Liver (tissue), 9 donors: ENCODE data around the gene PTPN2. TPM values are rescaled to one million over a fixed set of nuclear protein-coding genes. Genes with fewer than 3 reads are reported as not detected.

Experiments used
- DNase-seq: peaks from one replicate; pipeline ENCODE4 v3.0.0-alpha.2; 2017; ENCODE audit warnings: low spot score
- H3K27ac ChIP-seq, 2 donors: one replicate each; pipeline ENCODE4 v1.7.0; 2013; ENCODE audit warnings: inconsistent platforms in 2 of 2, low read length in 2 of 2, control low read depth in 1 of 2, low read depth in 1 of 2, mild to moderate bottlenecking in 1 of 2
- H3K27me3 ChIP-seq, 4 donors: one replicate each; pipeline versions ENCODE4 v1.6.1 to v1.7.0; 2013; ENCODE audit warnings: low read length in 3 of 4, inconsistent platforms in 1 of 4, mild to moderate bottlenecking in 1 of 4, moderate library complexity in 1 of 4; ENCODE audit not compliant: control insufficient read depth in 4 of 4, insufficient read depth in 4 of 4
- H3K36me3 ChIP-seq, 4 donors: one replicate each; pipeline versions ENCODE4 v1.6.1 to v1.7.0; 2013; ENCODE audit warnings: low read length in 3 of 4, mild to moderate bottlenecking in 3 of 4, low read depth in 1 of 4, moderate library complexity in 1 of 4; ENCODE audit not compliant: control insufficient read depth in 4 of 4, insufficient read depth in 3 of 4
- H3K4me1 ChIP-seq, 4 donors: one replicate each; pipeline versions ENCODE4 v1.6.1 to v1.7.0; 2013; ENCODE audit warnings: low read length in 3 of 4, mild to moderate bottlenecking in 3 of 4, moderate library complexity in 1 of 4; ENCODE audit not compliant: control insufficient read depth in 4 of 4, insufficient read depth in 4 of 4
- H3K4me3 ChIP-seq, 3 donors: one replicate each; pipeline versions ENCODE4 v1.6.1 to v1.7.0; 2013; ENCODE audit warnings: low read length in 3 of 3, control low read depth in 1 of 3, low read depth in 1 of 3, mild to moderate bottlenecking in 1 of 3
- H3K9ac ChIP-seq, 2 donors: one replicate each; pipeline ENCODE4 v1.7.0; 2013; ENCODE audit warnings: low read length in 2 of 2, mild to moderate bottlenecking in 2 of 2, moderate library complexity in 2 of 2, control low read depth in 1 of 2, low read depth in 1 of 2
- H3K9me3 ChIP-seq, 4 donors: one replicate each; pipeline versions ENCODE4 v1.6.1 to v1.7.0; 2013; ENCODE audit warnings: low read length in 3 of 4; ENCODE audit not compliant: control insufficient read depth in 4 of 4
- EGR1 ChIP-seq, 2 donors: IDR thresholded peaks; 2 replicates each; pipeline ENCODE4 v1.6.1; 2016 to 2018; ENCODE audit warnings: antibody characterized with exemption in 2 of 2, low read depth in 2 of 2
- FOXA1 ChIP-seq: IDR thresholded peaks from 2 replicates; pipeline ENCODE4 v1.6.1; 2016; ENCODE audit warnings: antibody characterized with exemption
- FOXA2 ChIP-seq: IDR thresholded peaks from 2 replicates; pipeline ENCODE4 v1.6.1; 2016; ENCODE audit warnings: antibody characterized with exemption
- GABPA ChIP-seq, 2 donors: IDR thresholded peaks in 1 of 2; conservative IDR thresholded peaks in 1 of 2; 2 replicates each; pipeline ENCODE4 v1.6.1; 2016; ENCODE audit warnings: antibody characterized with exemption in 2 of 2, mild to moderate bottlenecking in 1 of 2, moderate library complexity in 1 of 2
- HNF4A ChIP-seq, 2 donors: conservative IDR thresholded peaks; 2 replicates each; pipeline ENCODE4 v1.6.1; 2016; ENCODE audit warnings: antibody characterized with exemption in 2 of 2, mild to moderate bottlenecking in 2 of 2
- HNF4G ChIP-seq: IDR thresholded peaks from 2 replicates; pipeline ENCODE4 v1.6.1; 2016; ENCODE audit warnings: antibody characterized with exemption
- JUND ChIP-seq, 2 donors: IDR thresholded peaks; 2 replicates each; pipeline ENCODE4 v1.6.1; 2016; ENCODE audit warnings: antibody characterized with exemption in 2 of 2
- NR2F2 ChIP-seq: IDR thresholded peaks from 2 replicates; pipeline ENCODE4 v1.6.1; 2016; ENCODE audit warnings: antibody characterized with exemption
- RAD21 ChIP-seq, 2 donors: IDR thresholded peaks; 2 replicates each; pipeline ENCODE4 v1.6.1; 2016; ENCODE audit warnings: antibody characterized with exemption in 2 of 2, mild to moderate bottlenecking in 2 of 2
- RXRA ChIP-seq, 2 donors: IDR thresholded peaks; 2 replicates each; pipeline ENCODE4 v1.6.1; 2017 to 2018; ENCODE audit warnings: antibody characterized with exemption in 2 of 2, mild to moderate bottlenecking in 1 of 2
- SP1 ChIP-seq: IDR thresholded peaks from 2 replicates; pipeline ENCODE4 v1.6.1; 2018; ENCODE audit warnings: antibody characterized with exemption, mild to moderate bottlenecking
- TAF1 ChIP-seq: conservative IDR thresholded peaks from 2 replicates; pipeline ENCODE4 v1.6.1; 2016; ENCODE audit warnings: antibody characterized with exemption, mild to moderate bottlenecking
- YY1 ChIP-seq: IDR thresholded peaks from 2 replicates; pipeline ENCODE4 v1.6.1; 2016; ENCODE audit warnings: antibody characterized with exemption, mild to moderate bottlenecking
- WGBS: extraction: QIAGEN DNeasy Blood & Tissue Kit; methylation state at CpG from one replicate; pipeline ENCODE4 v1.1.7; 2013; 5-methylcytosine and 5-hydroxymethylcytosine counted together
- polyA plus RNA-seq, 2 donors: library from polyadenylated mRNA; stranded (reverse) in 1 of 2; unstranded in 1 of 2; fragments of 200-250 nt in 1 of 2; fragments of >200 nt in 1 of 2; fragmentation: Nextera tagmentation in 1 of 2; extraction: Ambion mirVana in 1 of 2; gene quantifications; one replicate each; pipeline versions ENCODE4 v1.2.1 to v1.2.3, GENCODE V29; 2013 to 2015
- total RNA-seq, 2 donors: library from RNA; depleted of rRNA; stranded (reverse); fragments of >200 nt; gene quantifications; one replicate each; pipeline ENCODE4 v1.2.3, GENCODE V29; 2014
- TF ChIP-seq, protein P1 (sequence below): IDR thresholded peaks from 2 replicates; pipeline ENCODE4 v1.6.1; 2016; ENCODE audit warnings: antibody characterized with exemption
- TF ChIP-seq, protein P2 (sequence below): IDR thresholded peaks from 2 replicates; pipeline ENCODE4 v1.6.1; 2016; ENCODE audit warnings: antibody characterized with exemption
- TF ChIP-seq, protein P3 (sequence below): IDR thresholded peaks from 2 replicates; pipeline ENCODE4 v1.6.1; 2016; ENCODE audit warnings: antibody characterized with exemption
- TF ChIP-seq, protein P4 (sequence below): fragments of 150-350 bp; IDR thresholded peaks from 2 replicates; pipeline ENCODE4 v1.5.1; 2017; ENCODE audit warnings: improper control_type of control experiment, low read depth, low read length; ENCODE audit not compliant: missing input control
- TF ChIP-seq, protein P5 (sequence below): IDR thresholded peaks from 2 replicates; pipeline ENCODE4 v1.6.1; 2016; ENCODE audit warnings: antibody characterized with exemption, mild to moderate bottlenecking
- donor health status: healthy.
- donor health status: healthy.
- donor health status: healthy.
- donor health status: healthy.
- donor health status: healthy.

The PTPN2 gene
- total and polyA plus RNA-seq, 4 donors: 9.2 to 21.2 (median 14.9) TPM

DNA sequence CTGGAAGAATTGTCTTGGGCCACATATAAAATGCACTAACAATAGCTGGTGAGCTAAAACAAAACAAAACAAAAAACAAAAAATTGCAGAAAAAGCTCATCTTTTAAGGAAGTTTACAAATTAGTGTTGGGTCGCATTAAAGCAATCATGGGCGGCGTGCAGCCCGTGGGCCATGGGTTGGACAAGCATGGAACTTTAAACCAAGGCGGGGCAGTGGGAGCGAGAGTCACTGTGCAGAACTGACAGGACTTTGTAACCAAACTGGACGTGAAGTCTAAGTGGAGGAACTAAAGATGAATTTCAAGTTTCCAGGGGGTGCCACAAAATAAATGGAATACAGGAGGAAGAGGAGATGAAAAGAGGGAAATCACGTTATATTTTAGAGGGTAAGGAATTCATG lies 100.5 kb downstream of the PTPN2 start:
- Histone ChIP-seq H3K36me3 (no peaks in the 10 kb centered on the region), H3K4me3 (no peak overlapping the region), H3K9me3 (no peaks in the 10 kb centered on the region), H3K27me3 (no peaks in the 10 kb centered on the region), H3K9ac (no peak overlapping the region), H3K4me1 (no peaks in the 10 kb centered on the region), H3K27ac (no peak overlapping the region)
- WGBS: 70% methylated on average over 8 of the region's 8 CpGs
- no peak for DNase-seq
- TF ChIP-seq YY1: no peak
- TF ChIP-seq GABPA (IDR thresholded peaks at IDR 0.05 in 1 of 2, conservative IDR thresholded peaks at IDR 0.05 in 1 of 2): no peak
- TF ChIP-seq, protein P1, sequence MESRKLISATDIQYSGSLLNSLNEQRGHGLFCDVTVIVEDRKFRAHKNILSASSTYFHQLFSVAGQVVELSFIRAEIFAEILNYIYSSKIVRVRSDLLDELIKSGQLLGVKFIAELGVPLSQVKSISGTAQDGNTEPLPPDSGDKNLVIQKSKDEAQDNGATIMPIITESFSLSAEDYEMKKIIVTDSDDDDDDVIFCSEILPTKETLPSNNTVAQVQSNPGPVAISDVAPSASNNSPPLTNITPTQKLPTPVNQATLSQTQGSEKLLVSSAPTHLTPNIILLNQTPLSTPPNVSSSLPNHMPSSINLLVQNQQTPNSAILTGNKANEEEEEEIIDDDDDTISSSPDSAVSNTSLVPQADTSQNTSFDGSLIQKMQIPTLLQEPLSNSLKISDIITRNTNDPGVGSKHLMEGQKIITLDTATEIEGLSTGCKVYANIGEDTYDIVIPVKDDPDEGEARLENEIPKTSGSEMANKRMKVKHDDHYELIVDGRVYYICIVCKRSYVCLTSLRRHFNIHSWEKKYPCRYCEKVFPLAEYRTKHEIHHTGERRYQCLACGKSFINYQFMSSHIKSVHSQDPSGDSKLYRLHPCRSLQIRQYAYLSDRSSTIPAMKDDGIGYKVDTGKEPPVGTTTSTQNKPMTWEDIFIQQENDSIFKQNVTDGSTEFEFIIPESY: no peak
- TF ChIP-seq, protein P2, sequence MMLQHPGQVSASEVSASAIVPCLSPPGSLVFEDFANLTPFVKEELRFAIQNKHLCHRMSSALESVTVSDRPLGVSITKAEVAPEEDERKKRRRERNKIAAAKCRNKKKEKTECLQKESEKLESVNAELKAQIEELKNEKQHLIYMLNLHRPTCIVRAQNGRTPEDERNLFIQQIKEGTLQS: no peak
- no peak for TF ChIP-seq TAF1
- TF ChIP-seq NR2F2: no peak
- no peak for TF ChIP-seq HNF4G
- TF ChIP-seq, protein P3, sequence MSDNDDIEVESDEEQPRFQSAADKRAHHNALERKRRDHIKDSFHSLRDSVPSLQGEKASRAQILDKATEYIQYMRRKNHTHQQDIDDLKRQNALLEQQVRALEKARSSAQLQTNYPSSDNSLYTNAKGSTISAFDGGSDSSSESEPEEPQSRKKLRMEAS: no peak
- TF ChIP-seq JUND (IDR thresholded peaks at IDR 0.05): no peak
- TF ChIP-seq, protein P4, sequence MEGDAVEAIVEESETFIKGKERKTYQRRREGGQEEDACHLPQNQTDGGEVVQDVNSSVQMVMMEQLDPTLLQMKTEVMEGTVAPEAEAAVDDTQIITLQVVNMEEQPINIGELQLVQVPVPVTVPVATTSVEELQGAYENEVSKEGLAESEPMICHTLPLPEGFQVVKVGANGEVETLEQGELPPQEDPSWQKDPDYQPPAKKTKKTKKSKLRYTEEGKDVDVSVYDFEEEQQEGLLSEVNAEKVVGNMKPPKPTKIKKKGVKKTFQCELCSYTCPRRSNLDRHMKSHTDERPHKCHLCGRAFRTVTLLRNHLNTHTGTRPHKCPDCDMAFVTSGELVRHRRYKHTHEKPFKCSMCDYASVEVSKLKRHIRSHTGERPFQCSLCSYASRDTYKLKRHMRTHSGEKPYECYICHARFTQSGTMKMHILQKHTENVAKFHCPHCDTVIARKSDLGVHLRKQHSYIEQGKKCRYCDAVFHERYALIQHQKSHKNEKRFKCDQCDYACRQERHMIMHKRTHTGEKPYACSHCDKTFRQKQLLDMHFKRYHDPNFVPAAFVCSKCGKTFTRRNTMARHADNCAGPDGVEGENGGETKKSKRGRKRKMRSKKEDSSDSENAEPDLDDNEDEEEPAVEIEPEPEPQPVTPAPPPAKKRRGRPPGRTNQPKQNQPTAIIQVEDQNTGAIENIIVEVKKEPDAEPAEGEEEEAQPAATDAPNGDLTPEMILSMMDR: no peak
- no peak for TF ChIP-seq FOXA2
- no peak for TF ChIP-seq RAD21 (IDR thresholded peaks at IDR 0.05)
- no peak for TF ChIP-seq EGR1 (IDR thresholded peaks at IDR 0.05; ENCODE audit: low read depth in 2 of 2)
- TF ChIP-seq RXRA (IDR thresholded peaks at IDR 0.05): no peak
- TF ChIP-seq SP1: no peak
- TF ChIP-seq, protein P5, sequence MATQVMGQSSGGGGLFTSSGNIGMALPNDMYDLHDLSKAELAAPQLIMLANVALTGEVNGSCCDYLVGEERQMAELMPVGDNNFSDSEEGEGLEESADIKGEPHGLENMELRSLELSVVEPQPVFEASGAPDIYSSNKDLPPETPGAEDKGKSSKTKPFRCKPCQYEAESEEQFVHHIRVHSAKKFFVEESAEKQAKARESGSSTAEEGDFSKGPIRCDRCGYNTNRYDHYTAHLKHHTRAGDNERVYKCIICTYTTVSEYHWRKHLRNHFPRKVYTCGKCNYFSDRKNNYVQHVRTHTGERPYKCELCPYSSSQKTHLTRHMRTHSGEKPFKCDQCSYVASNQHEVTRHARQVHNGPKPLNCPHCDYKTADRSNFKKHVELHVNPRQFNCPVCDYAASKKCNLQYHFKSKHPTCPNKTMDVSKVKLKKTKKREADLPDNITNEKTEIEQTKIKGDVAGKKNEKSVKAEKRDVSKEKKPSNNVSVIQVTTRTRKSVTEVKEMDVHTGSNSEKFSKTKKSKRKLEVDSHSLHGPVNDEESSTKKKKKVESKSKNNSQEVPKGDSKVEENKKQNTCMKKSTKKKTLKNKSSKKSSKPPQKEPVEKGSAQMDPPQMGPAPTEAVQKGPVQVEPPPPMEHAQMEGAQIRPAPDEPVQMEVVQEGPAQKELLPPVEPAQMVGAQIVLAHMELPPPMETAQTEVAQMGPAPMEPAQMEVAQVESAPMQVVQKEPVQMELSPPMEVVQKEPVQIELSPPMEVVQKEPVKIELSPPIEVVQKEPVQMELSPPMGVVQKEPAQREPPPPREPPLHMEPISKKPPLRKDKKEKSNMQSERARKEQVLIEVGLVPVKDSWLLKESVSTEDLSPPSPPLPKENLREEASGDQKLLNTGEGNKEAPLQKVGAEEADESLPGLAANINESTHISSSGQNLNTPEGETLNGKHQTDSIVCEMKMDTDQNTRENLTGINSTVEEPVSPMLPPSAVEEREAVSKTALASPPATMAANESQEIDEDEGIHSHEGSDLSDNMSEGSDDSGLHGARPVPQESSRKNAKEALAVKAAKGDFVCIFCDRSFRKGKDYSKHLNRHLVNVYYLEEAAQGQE: no peak
- TF ChIP-seq FOXA1: no peak

DNA sequence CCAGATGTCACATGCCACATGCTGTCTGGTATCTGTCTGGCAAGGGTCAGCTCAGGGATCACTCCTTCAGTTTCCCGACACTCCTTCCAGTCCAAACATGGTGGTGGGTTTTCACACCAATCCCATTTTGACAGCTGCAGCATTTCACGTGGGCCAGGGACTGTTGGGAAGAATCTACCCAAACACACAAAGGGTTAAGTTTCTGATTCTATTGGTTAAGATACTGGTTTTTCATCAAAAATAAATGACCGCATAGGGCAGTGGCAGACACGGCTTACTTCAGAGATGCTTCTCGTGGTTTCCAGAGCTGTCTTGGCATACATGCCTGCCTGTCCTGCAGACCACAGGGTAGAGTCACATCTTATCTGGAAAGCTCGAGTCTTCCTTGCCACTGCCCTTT lies 101.5 kb downstream of the PTPN2 start:
- H3K4me3 ChIP-seq: no peak overlapping the region
- H3K27ac ChIP-seq: no peak overlapping the region
- H3K36me3 ChIP-seq: no peaks in the 10 kb centered on the region
- no peaks in the 10 kb centered on the region for H3K4me1 ChIP-seq
- TF ChIP-seq JUND (IDR thresholded peaks at IDR 0.05): no peak
- no peak for TF ChIP-seq SP1
- TF ChIP-seq FOXA2: no peak
- TF ChIP-seq HNF4A (conservative IDR thresholded peaks at IDR 0.05): no peak
- TF ChIP-seq, protein P5: no peak
- TF ChIP-seq GABPA (IDR thresholded peaks at IDR 0.05 in 1 of 2, conservative IDR thresholded peaks at IDR 0.05 in 1 of 2): no peak
- TF ChIP-seq NR2F2: no peak
- TF ChIP-seq HNF4G: no peak
- no peak for TF ChIP-seq EGR1 (IDR thresholded peaks at IDR 0.05; ENCODE audit: low read depth in 2 of 2)
- TF ChIP-seq, protein P1: no peak
- TF ChIP-seq YY1: no peak
- no peak for TF ChIP-seq FOXA1
- TF ChIP-seq TAF1: no peak
- no peak for TF ChIP-seq RXRA (IDR thresholded peaks at IDR 0.05)
- H3K27me3 ChIP-seq: no peaks in the 10 kb centered on the region
- WGBS: 90% methylated on average over 6 of the region's 6 CpGs
- no peak for DNase-seq
- no peaks in the 10 kb centered on the region for H3K9me3 ChIP-seq
- H3K9ac ChIP-seq: no peak overlapping the region
